ENCODE results near the gene PRICKLE2.

Gene PRICKLE2

DNA sequence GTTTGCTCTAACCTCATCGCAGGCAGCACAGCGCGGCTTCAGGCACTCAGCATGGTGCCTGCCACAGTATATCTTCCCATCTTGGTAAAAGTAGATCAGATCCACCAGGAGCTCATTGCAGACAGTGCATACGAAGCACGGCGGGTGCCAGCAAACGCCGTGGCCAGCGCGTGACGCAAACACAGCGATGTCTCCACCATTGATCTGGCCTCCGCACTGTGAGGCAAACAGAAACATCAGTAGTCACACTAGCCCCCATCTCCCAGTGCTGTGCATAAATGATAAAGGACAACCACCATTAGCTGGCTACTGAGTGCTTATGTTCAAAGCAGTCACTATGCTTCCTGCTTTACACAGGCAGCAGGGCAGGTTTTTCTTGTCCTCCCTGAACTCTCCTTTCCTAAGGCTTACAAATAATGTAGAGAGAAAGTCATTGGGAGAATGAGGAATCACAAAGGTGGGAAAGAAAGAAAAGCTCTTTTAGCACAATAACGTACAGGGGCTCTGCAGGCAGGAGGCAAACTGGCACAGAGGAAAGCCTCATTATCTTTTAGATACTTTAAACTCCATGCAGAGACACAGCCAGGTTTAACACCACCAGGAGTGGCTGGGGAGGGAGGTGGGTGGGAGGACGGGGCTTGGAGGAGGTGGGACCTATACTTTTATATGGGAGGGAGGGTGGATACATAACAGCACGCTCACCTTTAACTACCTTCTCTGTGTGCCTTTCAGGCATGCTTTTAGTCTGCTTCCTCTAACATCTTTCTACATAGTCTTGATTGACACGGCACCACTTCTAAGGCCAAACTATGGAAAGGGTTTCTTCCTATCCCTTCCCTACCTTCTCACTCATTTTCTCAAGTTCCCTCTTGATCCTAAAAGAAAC is 67.9 kb downstream of the PRICKLE2 start:
- ChIA-PET POLR2A (interaction anchor here (0.5 kb wide), 1 partner anchor 994 kb away, joined by 3 read pairs; no protein-coding TSS in a partner anchor), CTCF (no interaction called here)
- no peak overlapping the region for H3K4me3 ChIP-seq (ENCODE audit: control insufficient read depth in 1 of 7, extremely low read depth in 1 of 7, insufficient read depth in 4 of 7, low read depth in 2 of 7, low read length in 6 of 7)
- no peaks in the 10 kb centered on the region for H3K4me1 ChIP-seq (ENCODE audit: control extremely low read depth in 1 of 4, control insufficient read depth in 4 of 4, insufficient read depth in 4 of 4, low read length in 3 of 4)
- DNase-seq = no peak
- H3K27me3 ChIP-seq (replicated peaks in 2 of 5; ENCODE audit: control insufficient read depth in 4 of 5, insufficient read depth in 5 of 5, low read length in 4 of 5) = peaks cover 0 to 2% (median 0%) of the 10 kb centered on the region in 5 experiments
- 93% methylated on average over 14 of the region's 17 CpGs for WGBS (ENCODE audit: insufficient coverage)
- peaks cover 0 to 1% (median 0%) of the 10 kb centered on the region in 5 experiments for H3K9me3 ChIP-seq (ENCODE audit: control extremely low read depth in 1 of 5, control insufficient read depth in 4 of 5, insufficient read depth in 2 of 5, low read depth in 1 of 5, low read length in 4 of 5)
- H3K27ac ChIP-seq (ENCODE audit: insufficient read depth in 1 of 2, low read depth in 1 of 2, low read length in 2 of 2, poor library complexity in 1 of 2, severe bottlenecking in 2 of 2) = no peak overlapping the region
- no peaks in the 10 kb centered on the region for H3K36me3 ChIP-seq (ENCODE audit: control insufficient read depth in 4 of 4, insufficient read depth in 4 of 4, low read length in 3 of 4)

DNA sequence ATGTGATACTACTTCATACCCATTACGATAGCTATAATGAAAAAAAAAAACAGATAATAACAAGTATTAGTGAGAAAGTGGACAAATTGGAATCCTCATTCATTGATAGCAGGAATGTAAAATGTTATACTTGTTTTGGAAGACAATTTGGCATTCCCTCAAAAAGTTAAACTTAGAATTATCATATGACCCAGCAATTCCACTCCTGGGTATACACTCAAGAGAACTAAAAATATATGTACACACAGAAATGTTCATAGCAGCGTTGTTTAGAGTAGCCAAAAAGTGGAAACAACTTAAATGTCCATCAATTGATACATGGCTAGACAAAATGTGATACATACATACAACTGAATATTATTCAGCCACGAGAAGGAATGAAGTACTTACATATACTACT is 69.9 kb downstream of the PRICKLE2 start:
- Histone ChIP-seq H3K9me3 (ENCODE audit: control extremely low read depth in 1 of 5, control insufficient read depth in 4 of 5, insufficient read depth in 2 of 5, low read depth in 1 of 5, low read length in 4 of 5) (peaks cover 0 to 1% (median 0%) of the 10 kb centered on the region in 5 experiments), H3K36me3 (ENCODE audit: control insufficient read depth in 4 of 4, insufficient read depth in 4 of 4, low read length in 3 of 4) (no peaks in the 10 kb centered on the region), H3K27me3 (replicated peaks in 2 of 5; ENCODE audit: control insufficient read depth in 4 of 5, insufficient read depth in 5 of 5, low read length in 4 of 5) (peaks cover 0 to 2% (median 0%) of the 10 kb centered on the region in 5 experiments), H3K4me1 (ENCODE audit: control extremely low read depth in 1 of 4, control insufficient read depth in 4 of 4, insufficient read depth in 4 of 4, low read length in 3 of 4) (no peaks in the 10 kb centered on the region), H3K27ac (ENCODE audit: insufficient read depth in 1 of 2, low read depth in 1 of 2, low read length in 2 of 2, poor library complexity in 1 of 2, severe bottlenecking in 2 of 2) (no peak overlapping the region), H3K4me3 (ENCODE audit: control insufficient read depth in 1 of 7, extremely low read depth in 1 of 7, insufficient read depth in 4 of 7, low read depth in 2 of 7, low read length in 6 of 7) (no peak overlapping the region)
- no CpG with 5 or more reads among the region's 3 CpGs for WGBS (ENCODE audit: insufficient coverage)
- ChIA-PET POLR2A (no interaction called here), CTCF (no interaction called here)
- no peak for DNase-seq

DNA sequence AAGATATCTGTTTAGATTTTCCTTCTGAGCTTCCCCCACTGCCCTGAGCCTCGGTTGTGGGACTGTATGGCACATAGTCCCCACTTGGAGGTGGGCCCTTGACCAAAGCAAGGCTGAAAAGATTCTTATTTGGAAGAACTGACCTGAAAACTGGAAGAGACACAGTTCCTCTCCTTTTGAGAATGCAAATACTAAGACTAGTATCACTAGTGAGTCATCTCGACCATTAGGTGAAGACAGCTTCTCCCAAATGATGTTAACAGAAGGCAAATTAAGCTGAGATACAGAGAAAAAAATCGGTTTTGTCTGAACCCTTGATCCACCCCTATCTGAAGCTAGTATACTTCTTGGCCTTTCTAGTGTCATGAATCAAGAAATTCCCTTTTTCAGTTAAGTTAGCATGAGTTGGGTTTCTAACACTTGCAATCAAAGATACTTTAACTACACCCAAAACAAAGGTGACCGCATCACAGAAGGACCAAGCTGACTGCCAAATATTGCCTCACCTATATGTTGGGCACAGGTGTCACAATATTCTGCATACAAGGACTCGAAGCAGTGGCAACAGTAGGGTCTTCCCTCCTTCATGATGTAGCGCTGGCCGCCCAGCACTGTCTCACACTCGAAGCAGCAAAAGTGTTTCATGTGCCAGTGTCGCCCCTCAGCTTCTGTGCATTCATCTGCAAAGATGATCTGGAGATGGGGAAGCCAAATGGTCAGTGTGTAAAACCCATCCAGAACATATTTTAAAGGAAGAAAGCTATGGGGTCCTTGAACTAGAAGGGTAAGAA is 72.4 kb downstream of the PRICKLE2 start:
- POLR2A ChIA-PET = no interaction called here
- Histone ChIP-seq H3K36me3 (ENCODE audit: control insufficient read depth in 4 of 4, insufficient read depth in 4 of 4, low read length in 3 of 4) (no peaks in the 10 kb centered on the region), H3K27me3 (replicated peaks in 2 of 5; ENCODE audit: control insufficient read depth in 4 of 5, insufficient read depth in 5 of 5, low read length in 4 of 5) (no peaks in the 10 kb centered on the region), H3K9me3 (ENCODE audit: control extremely low read depth in 1 of 5, control insufficient read depth in 4 of 5, insufficient read depth in 2 of 5, low read depth in 1 of 5, low read length in 4 of 5) (peaks cover 0 to 1% (median 0%) of the 10 kb centered on the region in 5 experiments), H3K27ac (ENCODE audit: insufficient read depth in 1 of 2, low read depth in 1 of 2, low read length in 2 of 2, poor library complexity in 1 of 2, severe bottlenecking in 2 of 2) (no peak overlapping the region), H3K4me3 (ENCODE audit: control insufficient read depth in 1 of 7, extremely low read depth in 1 of 7, insufficient read depth in 4 of 7, low read depth in 2 of 7, low read length in 6 of 7) (no peak overlapping the region), H3K4me1 (ENCODE audit: control extremely low read depth in 1 of 4, control insufficient read depth in 4 of 4, insufficient read depth in 4 of 4, low read length in 3 of 4) (no peaks in the 10 kb centered on the region)
- 96% methylated on average over 8 of the region's 9 CpGs for WGBS (ENCODE audit: insufficient coverage)
- no peak for DNase-seq
- CTCF ChIA-PET = no interaction called here

DNA sequence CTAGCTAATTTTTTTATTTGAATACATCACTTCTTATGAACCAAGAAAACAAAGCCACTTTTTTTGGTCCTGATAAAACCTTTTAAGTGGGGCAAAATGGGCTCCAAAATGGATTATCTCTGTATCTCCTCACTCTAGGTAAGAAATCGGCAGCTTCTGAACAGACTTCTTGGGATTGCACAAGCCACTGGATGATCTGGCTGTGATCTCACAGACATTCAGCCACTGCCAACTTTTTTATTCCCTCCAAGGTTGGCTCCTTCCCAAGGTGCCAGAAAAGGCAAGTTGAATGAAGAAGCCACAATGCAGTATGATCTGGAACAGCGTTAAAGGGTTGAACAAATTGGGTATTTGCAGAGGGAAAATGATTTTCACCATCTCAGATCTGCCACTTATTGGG is 73.2 kb downstream of the PRICKLE2 start:
- H3K36me3 ChIP-seq (ENCODE audit: control insufficient read depth in 4 of 4, insufficient read depth in 4 of 4, low read length in 3 of 4) = no peaks in the 10 kb centered on the region
- no peaks in the 10 kb centered on the region for H3K4me1 ChIP-seq (ENCODE audit: control extremely low read depth in 1 of 4, control insufficient read depth in 4 of 4, insufficient read depth in 4 of 4, low read length in 3 of 4)
- 100% methylated on average over 2 of the region's 2 CpGs for WGBS (ENCODE audit: insufficient coverage)
- CTCF ChIA-PET = no interaction called here
- POLR2A ChIA-PET = no interaction called here
- H3K27ac ChIP-seq (ENCODE audit: insufficient read depth in 1 of 2, low read depth in 1 of 2, low read length in 2 of 2, poor library complexity in 1 of 2, severe bottlenecking in 2 of 2) = no peak overlapping the region
- peaks cover 0 to 1% (median 0%) of the 10 kb centered on the region in 5 experiments for H3K9me3 ChIP-seq (ENCODE audit: control extremely low read depth in 1 of 5, control insufficient read depth in 4 of 5, insufficient read depth in 2 of 5, low read depth in 1 of 5, low read length in 4 of 5)
- H3K4me3 ChIP-seq (ENCODE audit: control insufficient read depth in 1 of 7, extremely low read depth in 1 of 7, insufficient read depth in 4 of 7, low read depth in 2 of 7, low read length in 6 of 7) = no peak overlapping the region
- DNase-seq = no peak
- no peaks in the 10 kb centered on the region for H3K27me3 ChIP-seq (replicated peaks in 2 of 5; ENCODE audit: control insufficient read depth in 4 of 5, insufficient read depth in 5 of 5, low read length in 4 of 5)

DNA sequence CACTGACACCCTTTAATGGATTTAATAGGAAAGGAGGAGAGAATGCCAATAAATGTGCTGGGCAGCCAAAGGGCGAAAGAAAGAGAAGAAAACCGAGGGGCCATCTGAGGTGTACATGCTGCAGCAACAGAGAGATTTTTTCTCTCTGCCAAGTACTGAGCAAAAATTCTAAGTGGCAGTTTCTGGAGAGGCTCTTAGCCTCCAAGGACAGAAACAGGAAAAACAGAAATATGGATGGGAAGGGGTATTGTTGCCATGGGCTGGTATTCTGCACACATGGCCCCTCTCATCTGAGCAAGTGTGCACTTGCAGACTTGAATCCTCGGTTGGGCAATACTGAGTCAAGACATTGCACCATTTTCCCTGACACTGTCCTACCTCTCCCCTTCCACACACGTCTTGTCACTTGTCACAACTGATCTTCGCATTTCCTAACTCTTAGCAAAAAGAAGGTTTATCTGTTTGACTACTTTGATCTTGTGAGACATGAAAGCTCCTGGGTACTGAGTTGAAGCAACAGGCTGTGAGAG is 73.9 kb downstream of the PRICKLE2 start:
- ChIA-PET POLR2A (no interaction called here), CTCF (no interaction called here)
- no peak for DNase-seq
- Histone ChIP-seq H3K36me3 (ENCODE audit: control insufficient read depth in 4 of 4, insufficient read depth in 4 of 4, low read length in 3 of 4) (no peaks in the 10 kb centered on the region), H3K27ac (ENCODE audit: insufficient read depth in 1 of 2, low read depth in 1 of 2, low read length in 2 of 2, poor library complexity in 1 of 2, severe bottlenecking in 2 of 2) (no peak overlapping the region), H3K4me3 (ENCODE audit: control insufficient read depth in 1 of 7, extremely low read depth in 1 of 7, insufficient read depth in 4 of 7, low read depth in 2 of 7, low read length in 6 of 7) (no peak overlapping the region), H3K4me1 (ENCODE audit: control extremely low read depth in 1 of 4, control insufficient read depth in 4 of 4, insufficient read depth in 4 of 4, low read length in 3 of 4) (no peaks in the 10 kb centered on the region), H3K9me3 (ENCODE audit: control extremely low read depth in 1 of 5, control insufficient read depth in 4 of 5, insufficient read depth in 2 of 5, low read depth in 1 of 5, low read length in 4 of 5) (peaks cover 0 to 1% (median 0%) of the 10 kb centered on the region in 5 experiments), H3K27me3 (replicated peaks in 2 of 5; ENCODE audit: control insufficient read depth in 4 of 5, insufficient read depth in 5 of 5, low read length in 4 of 5) (no peaks in the 10 kb centered on the region)
- WGBS (ENCODE audit: insufficient coverage) = 83% methylated on average over 2 of the region's 5 CpGs

DNA sequence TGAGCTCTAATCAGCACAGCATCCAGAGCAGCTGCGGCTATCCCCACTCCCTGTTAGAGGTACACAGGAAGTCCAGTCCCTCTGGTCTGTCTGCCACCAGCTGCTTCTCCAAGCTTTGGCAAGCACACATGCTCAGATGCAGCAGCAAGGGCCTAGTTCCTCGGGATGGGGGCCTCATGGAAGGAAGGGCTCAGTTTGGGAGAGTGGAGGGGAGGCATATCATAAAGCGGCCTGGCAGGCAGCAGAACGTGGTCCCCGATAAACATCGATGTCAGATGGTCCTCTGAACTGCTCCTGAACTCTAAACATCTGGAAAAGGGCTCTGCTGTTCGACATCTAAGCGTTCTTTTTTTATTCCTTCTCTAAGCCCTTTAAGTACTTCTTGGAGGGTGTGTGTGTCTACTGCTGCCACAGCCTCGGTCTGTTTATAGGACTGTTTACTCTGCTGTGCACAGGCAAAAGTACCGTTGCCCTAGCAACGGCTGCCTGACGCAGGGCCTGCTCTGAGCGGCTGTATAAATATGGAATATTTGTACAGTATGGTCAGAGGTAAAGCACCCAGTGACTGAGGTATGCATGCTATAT is 74.6 kb downstream of the PRICKLE2 start:
- no peak overlapping the region for H3K4me3 ChIP-seq (ENCODE audit: control insufficient read depth in 1 of 7, extremely low read depth in 1 of 7, insufficient read depth in 4 of 7, low read depth in 2 of 7, low read length in 6 of 7)
- H3K27ac ChIP-seq (ENCODE audit: insufficient read depth in 1 of 2, low read depth in 1 of 2, low read length in 2 of 2, poor library complexity in 1 of 2, severe bottlenecking in 2 of 2) = no peak overlapping the region
- CTCF ChIA-PET = no interaction called here
- no peak for DNase-seq
- H3K9me3 ChIP-seq (ENCODE audit: control extremely low read depth in 1 of 5, control insufficient read depth in 4 of 5, insufficient read depth in 2 of 5, low read depth in 1 of 5, low read length in 4 of 5) = peaks cover 0 to 1% (median 0%) of the 10 kb centered on the region in 5 experiments
- no peaks in the 10 kb centered on the region for H3K36me3 ChIP-seq (ENCODE audit: control insufficient read depth in 4 of 4, insufficient read depth in 4 of 4, low read length in 3 of 4)
- 85% methylated on average over 11 of the region's 13 CpGs for WGBS (ENCODE audit: insufficient coverage)
- no peaks in the 10 kb centered on the region for H3K27me3 ChIP-seq (replicated peaks in 2 of 5; ENCODE audit: control insufficient read depth in 4 of 5, insufficient read depth in 5 of 5, low read length in 4 of 5)
- POLR2A ChIA-PET = interaction anchor here (0.8 kb wide), 1 partner anchor 10 kb away, joined by 3 read pairs; no protein-coding TSS in a partner anchor
- H3K4me1 ChIP-seq (ENCODE audit: control extremely low read depth in 1 of 4, control insufficient read depth in 4 of 4, insufficient read depth in 4 of 4, low read length in 3 of 4) = no peaks in the 10 kb centered on the region

All from common myeloid progenitor, CD34-positive (primary cell).